ENCODE results near the gene RBFOX2.
"Not testable (repeated sequence)": the region's sequence is repeated elsewhere in the genome, so short reads cannot be mapped to it uniquely, and the experiment has no call there.

The RBFOX2 gene

DNA sequence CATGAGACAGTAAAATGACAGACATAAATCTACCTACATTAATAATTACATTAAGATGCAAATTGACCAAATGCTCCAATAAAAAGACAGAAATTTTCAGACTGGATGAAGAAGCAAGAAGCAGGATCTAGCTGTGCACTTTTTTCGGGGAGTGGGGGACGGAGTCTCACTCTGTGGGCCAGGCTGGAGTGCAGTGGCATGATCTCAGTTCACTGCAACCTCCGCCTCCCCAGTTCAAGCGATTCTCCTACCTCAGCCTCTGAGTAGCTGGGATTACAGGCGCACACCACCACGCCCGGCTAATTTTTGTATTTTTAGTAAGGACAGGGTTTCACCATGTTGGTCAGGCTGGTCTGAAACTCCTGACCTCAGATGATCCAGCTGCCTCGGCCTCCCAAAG is 222.0 kb downstream of the RBFOX2 start:
- DNase-seq = not testable (repeated sequence)

DNA sequence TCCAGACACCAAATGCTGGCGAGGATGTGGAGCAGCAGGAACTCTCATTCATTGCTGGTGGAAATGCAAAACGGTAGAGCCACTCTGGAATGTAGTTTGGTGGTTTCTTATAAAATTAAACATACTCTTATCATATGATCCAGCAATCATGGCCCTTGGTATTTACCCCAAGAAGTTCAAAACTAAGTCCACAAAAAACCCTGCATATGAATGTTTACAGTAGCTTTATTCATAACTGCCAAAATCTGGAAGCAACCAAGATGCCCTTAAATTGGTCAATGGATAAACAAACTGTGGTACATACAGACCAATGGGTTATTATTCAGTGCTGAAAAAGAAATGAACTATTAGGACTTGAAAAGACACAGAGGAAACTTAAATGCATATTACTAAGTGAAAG is 223.2 kb downstream of the RBFOX2 start:
- no peak for DNase-seq

DNA sequence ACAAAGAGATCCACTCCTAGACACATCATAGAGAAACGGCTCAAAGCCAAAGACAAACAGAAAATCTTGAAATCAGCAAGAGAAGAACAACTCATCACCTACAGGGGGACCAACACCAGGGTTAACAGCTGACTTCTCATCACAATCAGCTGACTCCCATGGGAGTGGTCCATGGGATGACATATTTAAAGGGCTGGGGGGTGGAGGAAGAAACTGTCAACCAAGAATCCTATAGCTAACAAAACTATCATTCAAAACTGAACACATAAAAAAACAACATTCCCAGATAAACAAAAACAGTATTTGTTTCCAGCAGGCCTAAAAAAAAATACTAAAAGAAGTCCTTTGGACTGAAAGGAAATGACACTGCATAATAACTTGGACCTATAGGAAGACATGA is 224.2 kb downstream of the RBFOX2 start:
- DNase-seq = no peak

DNA sequence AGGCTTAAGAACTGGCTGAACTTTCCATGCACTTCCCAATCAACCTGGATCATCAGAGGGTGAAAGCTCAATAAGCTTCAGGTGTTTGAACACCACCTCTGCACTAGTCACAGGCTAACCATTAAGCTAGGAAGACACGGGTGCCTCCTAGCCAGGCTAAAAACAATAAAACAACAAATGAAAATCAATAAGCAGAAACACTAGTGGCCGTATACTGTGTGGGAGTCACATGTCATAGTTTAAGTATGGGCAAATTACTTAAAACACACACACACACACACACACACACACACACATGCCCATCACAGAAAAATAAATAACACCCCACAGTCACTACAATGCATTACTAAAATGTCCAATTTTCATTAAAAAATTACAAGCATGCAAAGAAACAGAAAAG is 225.7 kb downstream of the RBFOX2 start:
- DNase-seq = no peak

DNA sequence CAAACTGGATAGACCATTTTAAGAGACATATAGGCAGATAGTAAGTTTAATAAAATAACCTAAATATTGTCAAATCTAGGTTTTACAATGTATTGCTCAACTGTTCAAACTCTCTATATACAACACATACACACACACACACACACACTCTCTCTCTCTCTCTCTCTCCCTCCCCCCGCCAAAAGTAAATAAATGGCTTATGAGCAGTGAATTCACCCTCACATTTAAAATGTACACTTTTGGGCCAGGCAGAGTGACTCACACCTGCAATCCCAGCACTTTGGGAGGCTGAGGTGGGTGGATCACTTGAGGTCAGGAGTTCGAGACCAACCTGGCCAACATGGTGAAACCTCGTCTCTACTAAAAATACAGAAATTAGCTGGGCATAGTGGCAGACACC is 227.3 kb downstream of the RBFOX2 start:
- DNase-seq = not testable (repeated sequence)

DNA sequence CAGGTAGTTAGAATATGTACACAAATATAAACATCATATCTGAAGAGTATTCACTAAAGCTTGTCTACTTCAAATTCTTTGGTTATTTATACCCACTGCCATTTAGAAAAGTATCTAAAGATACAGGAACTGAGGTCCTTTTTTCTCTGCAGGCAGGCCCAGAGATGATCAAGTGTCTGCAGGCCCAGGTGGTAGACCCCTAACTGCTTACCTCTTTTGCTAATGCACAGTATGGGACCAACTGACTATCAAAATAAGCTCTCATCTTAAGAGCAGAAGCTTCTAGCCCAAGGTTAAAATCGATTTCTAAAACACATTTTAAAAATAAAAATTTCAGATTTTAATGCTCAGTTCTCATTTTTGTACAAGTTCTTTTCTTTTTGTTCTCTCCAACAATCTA is 229.5 kb downstream of the RBFOX2 start:
- no peak for DNase-seq

DNA sequence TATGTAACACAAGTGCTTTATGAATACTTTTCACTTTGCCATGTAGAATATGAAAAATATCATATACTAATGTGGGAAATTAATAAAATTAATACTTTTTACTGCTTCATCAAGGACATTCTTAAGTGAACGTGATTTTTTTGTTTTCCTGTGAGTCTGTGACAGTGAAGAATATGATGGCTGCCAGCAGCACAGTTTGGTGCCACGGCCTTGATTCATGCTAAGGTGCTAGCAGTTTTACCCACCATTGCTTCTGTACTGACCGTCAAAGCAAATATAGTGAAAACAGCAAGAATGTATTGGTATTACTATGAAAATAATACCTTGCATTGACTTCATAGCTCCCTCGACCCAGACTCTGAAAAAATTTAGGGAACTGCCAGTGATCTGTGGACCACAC is 231.2 kb downstream of the RBFOX2 start:
- no peak for DNase-seq

DNA sequence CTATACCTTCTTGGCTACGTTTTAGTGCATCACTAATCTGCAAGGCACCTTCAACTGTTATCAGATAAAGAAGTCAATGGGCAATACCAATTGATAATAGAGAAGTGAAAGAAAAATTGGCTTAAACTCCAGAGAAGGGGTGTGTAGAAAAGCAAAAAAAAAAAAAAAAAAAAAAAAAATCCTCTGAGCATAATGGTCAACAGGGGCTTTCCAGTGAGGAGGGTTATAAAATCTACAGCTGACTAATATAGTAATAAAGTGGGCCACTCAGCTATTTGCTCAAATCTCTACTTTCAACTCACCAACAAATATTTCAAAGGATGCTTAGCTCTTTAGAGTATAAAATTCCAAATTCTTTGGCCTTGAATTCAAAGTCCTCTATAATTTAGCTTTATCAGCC is 233.1 kb downstream of the RBFOX2 start:
- no peak for DNase-seq

DNA sequence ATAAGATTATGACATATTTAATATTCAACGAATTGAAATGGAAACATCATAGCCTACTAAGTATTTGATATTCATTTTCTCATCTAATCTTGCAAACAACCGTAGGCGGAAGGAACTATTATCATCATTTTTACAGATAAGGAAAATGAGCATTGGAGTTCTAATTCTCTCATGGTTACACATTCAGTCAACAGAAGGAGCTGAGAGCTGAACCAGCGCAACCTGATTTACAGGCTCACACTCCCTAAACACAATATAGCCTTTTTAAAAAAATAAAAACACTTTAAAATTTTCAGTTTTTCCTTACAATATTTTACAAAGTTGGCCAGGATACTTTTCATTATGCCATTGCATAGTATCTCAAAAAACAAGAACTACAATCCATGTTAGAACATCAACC is 236.1 kb downstream of the RBFOX2 start:
- no peak for DNase-seq

DNA sequence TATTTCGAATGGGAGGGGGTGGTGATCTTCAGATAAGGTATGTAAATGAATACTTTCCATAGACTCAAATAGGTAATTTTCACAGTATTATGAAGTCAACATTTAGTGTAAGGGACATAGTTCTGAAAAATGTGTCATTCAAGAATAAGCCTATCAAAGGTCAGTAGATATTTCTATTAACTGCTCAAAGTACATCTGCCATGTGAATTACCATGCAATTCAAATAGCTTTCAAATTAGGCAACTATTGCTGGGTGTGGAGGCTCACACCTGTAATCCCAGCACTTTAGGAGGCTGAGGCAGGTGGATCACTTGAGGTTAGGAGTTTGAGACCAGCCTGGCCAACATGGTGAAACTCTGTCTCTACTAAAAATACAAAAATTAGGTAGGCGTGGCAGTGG is 236.8 kb downstream of the RBFOX2 start:
- not testable (repeated sequence) for DNase-seq

DNA sequence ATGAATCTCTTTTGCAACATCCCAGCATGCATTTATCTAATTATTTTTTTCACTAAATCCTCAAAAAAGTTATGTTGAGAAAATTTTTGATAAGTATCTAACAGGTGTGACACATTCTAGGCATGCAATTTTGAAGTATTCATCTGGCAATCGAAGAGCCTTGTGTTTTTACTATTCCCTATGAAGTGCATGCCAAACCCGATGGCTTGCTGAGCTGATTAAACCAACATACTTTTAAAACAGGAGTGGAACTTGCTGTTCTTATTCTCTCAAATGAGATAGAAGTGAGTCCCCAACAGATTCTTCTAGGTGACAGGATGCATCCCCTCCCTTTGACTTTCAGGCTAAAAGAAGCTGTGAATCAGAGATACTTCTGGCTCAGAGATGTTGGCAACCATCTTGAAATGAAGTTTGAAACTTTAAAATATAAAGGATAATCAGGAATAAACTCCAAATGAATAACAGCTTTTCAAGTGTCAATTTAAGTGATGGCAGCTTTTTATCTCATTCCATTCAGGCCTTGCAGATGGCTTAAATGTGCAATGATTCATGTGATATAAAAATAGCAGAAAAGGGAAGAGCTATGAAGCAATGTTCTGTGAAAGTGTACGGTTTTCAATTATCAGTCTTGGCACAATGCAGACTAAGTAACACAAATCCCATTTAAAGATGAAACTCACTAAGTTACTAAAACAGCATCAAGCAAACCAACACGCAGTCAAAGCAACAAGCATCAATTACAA is 243.3 kb downstream of the RBFOX2 start:
- DNase-seq = no peak

DNA sequence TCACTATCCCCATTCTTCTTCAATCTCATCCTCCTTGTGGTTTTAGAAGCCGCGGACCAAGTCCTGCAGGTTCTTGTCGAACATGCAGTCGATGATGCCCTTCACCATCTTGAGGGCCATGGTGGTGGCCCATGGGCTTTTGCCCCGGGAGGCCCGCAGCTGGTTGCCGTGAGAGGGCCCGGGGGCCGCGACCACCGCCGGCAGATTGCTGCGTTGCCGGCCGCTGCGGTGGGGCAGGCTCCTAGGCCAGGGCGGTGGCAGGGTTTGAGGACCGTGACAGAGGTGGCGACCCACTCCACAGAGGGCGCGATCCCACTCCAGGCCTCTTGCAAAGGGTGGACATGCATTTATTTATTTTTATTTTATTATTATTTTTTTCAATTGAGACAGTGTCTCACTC is 244.0 kb downstream of the RBFOX2 start:
- no peak for DNase-seq

DNA sequence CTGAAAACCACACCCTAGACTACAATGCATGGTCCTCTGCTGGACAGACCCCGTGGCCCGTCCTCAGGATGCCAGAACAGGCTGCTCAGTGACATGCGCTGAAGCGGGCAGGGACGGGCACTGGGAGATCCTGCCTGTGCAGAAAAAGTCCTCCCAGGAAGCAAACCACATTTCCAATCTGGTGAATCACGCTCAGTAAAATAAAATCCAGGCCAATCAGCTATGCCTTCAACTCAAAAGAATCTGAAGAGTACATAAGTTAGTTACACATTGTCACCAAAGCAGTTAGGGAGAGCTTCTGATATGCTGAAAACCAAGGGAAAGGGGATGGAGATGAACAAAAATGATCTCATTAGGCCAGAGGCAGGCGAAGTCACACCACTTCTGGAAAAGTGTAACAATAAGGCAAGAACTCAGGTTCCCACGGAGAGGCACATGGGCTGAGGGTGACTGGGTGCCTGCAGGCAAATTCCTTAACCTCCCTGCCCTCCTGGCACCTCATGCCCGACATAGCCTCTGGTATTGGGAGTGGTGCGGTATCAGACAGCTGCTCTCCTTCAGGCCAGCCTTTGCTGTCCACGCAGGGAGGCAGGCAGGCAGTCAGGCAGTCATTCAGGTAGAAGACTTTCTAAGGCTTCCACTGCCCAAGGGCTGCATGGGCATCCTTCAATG is 244.5 kb downstream of the RBFOX2 start:
- DNase-seq = no peak

DNA sequence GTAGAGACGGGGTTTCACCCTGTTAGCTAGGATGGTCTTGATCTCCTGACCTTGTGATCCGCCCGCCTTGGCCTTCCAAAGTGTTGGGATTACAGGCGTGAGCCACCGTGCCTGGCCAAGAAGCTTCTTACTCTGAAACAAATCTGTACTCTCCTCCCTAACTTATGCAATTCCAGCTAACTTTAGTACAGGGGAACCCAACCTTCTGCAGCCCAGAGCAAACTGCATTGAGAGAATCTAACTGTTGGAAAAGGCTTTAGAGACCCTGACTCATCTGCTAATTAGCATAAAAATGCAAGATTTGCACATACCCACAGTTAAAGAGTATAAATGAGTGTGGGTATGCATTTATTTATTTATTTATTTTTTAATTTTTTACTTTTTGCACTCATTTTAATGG is 246.1 kb downstream of the RBFOX2 start:
- no peak for DNase-seq

DNA sequence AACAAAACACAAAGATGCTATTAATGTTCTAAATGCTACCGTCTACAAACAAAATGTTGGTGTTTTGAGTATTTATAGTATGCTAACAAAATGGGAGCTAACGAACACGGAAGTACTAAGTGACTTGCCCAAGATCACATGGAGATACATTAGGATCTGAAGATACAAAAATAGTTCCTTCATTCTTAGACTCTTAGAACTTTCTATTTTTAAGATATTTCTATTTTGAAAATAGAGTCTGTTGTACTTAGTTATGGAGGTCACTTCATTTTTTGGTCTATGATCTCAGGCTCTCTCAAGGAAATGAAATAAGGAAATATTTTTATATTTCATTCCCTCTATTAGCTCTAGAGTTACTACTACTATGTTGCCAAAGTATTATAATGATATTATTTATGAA is 246.7 kb downstream of the RBFOX2 start:
- DNase-seq = no peak

DNA sequence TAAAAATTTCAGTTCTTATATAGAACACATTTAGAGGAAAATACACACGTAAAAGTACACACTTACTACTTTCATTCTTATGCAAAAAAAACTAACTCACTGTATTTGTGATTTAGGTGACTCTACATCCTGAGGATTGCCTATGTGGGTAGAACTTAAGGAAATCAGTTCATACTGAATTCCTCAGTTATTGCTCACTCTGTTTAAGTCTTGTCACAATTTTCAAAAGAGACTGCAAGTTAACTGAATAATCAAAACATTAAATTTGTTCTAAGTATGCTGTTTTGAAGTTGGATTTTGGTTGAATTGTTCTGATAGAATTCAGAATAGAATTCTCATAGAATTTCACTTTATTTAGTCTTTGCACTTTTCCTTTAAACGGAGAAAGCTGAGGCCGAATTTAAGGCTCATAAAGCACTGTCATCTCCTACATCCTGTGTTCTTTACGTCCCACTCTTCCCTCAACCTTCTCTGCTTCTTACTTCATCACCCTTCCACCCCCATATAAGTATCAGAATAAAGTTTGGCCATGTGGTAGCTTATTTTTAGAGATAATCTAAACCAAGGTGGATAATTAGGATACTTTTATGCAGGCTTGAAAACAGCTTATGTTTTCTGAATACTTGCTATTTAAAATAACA is 251.2 kb downstream of the RBFOX2 start:
- no peak for DNase-seq

DNA sequence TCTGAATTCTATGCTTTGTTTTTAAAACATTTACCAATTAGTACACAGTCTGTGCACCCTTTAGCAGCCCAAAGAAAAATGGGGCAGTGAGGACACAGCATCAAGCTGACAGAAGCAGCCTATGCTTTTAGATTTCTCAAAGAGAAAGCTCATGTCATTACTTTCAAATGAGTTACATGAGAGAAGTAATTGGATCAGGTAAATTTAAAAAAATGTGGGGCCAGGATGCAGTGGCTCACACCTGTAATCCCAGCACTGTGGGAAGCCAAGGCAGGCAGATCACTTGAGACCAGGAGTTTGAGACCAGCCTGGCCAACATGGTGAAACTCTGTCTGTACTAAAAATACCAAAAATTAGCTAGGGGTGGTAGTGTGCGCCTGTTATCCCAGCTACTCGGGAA is 253.3 kb downstream of the RBFOX2 start:
- no peak for DNase-seq

DNA sequence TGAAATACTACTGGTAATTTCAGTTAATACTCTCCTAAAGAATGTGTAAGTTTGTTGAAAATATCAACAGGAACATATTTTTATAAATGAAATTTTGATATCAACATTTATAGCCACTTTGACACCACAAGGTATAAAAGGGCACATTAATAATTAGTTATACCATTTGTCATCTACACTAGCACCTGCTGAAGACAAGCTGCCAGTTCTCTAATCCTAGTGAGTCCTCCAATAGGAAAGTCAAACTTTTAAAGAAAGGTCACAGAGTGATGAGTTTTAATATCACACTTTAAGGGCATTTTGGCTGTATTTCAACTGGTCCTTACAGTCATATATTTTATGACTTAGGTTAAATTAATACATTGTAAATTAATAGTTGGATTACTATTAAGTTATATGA is 258.6 kb downstream of the RBFOX2 start:
- DNase-seq = no peak

DNA sequence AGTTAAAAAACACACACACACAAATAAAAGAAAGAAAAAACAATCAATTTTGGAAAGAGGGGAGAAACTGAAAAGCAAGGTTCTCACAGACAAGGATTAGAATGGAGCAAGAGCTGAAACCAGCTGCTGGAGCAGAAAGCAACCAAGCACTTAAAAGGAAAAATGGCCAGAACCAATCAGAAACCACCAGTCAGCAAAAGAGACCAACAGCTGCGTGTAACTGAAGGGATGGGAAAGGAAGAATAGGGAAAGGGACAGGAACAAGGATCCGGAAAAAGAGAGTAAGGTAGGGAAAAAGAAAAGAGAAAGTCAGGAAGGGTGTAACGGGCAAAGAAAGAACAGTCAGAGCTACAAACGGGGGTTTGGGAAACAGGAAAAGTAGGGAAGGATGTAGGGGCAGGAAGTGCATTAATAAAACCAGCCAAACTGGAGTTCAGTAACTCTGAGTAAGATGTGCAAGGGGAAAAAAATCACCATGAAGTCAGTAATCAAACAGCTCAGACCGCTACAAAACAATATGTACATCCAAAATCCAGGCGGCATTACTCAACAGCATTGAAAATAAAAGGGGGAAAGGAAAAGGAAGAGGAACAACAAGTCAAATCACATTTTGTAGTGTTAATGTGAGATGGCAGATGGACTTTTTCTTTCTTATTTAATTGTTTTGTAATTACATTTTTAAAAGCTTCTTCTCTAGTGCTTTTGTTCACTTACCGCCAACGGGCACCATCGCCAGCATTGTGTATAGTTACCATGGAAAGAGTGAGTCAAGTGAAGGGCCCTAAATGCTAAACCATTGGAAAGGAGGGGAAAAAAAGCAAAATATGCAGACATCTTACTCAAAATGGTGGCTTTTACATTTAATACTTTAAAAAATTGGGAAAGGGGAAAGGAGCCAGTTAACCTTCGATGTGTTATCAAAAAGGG is 261.7 kb downstream of the RBFOX2 start:
- no peak for DNase-seq

DNA sequence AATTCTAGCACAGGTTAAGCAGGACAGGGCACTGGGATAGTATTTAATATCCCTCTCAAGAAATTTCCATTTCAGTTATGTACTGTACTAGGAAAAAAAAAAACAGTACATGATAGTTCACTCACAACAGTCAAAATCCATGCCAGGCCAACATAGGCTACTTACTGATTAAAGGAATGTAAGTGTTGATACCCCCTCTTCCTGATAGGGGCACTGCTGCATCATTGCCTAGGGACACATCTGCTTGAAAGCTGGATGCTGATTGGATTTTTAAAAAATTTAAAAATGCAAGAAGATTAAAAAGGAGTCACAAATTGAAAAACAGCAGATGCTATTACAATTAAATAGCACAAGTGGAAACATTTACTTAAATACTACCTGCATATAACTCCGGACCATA is 267.6 kb downstream of the RBFOX2 start:
- no peak for DNase-seq

DNA sequence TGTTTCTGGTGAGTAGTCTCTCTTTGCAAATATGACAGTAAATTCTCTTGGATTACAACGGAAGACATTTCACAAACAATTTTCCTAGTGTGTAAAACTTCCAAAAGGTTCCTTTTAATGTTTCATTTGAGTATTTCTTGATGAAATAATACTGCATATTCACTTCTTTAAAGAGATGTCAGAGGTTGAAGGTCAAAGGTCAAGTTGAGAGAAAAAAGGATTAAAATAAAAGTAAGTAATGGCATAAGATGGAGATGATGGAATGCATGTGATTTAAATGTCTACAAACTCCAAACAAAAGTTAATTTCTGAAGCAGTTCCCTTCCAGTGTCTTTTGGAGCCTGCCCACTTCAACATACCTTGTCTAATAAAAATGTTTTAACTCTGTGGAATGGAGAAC is 270.2 kb downstream of the RBFOX2 start:
- no peak for DNase-seq

DNA sequence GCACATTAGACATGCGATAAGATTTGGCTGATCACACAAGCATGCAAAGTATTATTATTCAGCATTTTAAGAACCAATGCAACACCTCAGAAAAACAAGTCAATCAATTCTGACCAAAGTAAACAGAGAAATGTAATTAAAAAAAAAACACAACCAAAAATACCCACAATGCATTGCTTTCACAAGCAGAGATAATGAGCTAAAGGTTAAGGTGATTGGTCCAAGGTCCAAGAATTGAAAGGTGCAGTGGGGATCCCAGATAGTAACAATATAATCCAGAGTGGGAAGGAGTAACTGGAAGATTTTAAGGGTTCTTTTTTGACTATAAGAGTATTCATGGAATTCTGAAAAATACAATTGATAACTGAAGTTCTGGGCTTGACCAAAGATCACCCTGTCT is 271.9 kb downstream of the RBFOX2 start:
- DNase-seq = no peak

DNA sequence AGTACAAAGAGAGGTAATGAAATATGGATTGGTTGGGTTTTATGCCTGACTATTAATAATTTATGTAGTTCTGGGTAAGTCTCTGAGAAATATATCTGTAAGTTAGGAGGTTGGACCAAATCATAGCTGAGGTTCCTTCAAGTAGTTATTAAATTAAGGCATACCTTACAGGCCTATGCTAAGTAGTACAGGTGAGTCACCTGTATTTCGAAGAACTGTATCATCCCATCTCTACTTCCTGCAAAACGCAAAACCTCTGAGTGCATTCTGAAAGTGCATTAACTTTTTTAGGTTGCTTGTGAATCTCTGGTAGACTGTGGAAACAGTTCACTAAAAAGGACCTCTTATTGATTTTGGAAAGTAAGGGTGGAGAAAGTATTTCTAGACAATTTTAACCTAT is 273.9 kb downstream of the RBFOX2 start:
- DNase-seq = no peak

DNA sequence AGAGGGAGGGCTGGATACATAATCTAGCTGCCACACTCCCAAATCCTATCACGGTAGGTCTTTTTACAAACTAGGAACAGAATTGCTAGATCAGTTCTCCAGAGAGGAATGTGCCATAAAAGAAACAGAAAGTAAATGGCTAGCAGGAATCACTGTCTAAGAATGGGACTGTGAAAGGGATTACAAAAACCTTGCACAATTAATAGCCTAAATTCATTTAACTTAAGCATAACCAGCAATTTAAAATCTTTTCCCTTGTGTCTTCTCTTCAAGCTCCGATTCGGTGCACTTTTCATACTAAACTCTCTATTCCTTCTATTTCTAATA is 275.8 kb downstream of the RBFOX2 start:
- no peak for DNase-seq

Data from CD4-positive, alpha-beta T cell treated with Interleukin-12 subunit alpha and Interleukin-12 subunit beta, for 1 hour (primary cell).